HEK293T (cell line): ENCODE results near the gene TEKT5.

Experiments used
- BHLHE40 ChIP-seq: fragments of 450-650 bp; IDR thresholded peaks from 2 replicates; pipeline ENCODE4 v1.6.1; 2016; ENCODE audit warnings: mild to moderate bottlenecking, moderate library complexity, borderline replicate concordance
- FOXA1 ChIP-seq: fragments of 450-650 bp; IDR thresholded peaks from 2 replicates; pipeline ENCODE4 v1.6.1; 2016; ENCODE audit warnings: mild to moderate bottlenecking
- FOXK2 ChIP-seq: fragments of 450-650 bp; IDR thresholded peaks from 2 replicates; pipeline ENCODE4 v1.6.1; 2016; ENCODE audit warnings: mild to moderate bottlenecking
- HDGF ChIP-seq: fragments of 450-650 bp; IDR thresholded peaks from 2 replicates; pipeline ENCODE4 v1.6.1; 2017; ENCODE audit warnings: antibody characterized with exemption, borderline replicate concordance
- L3MBTL2 ChIP-seq: fragments of 450-650 bp; conservative IDR thresholded peaks from 2 replicates; pipeline ENCODE4 v1.6.1; 2016; ENCODE audit warnings: mild to moderate bottlenecking
- NFRKB ChIP-seq: fragments of 450-650 bp; IDR thresholded peaks from 2 replicates; pipeline ENCODE4 v1.6.1; 2016; ENCODE audit warnings: mild to moderate bottlenecking, moderate library complexity
- SUZ12 ChIP-seq: fragments of 450-650 bp; IDR thresholded peaks from 2 replicates; pipeline ENCODE4 v1.6.1; 2016; ENCODE audit warnings: mild to moderate bottlenecking
- TARDBP ChIP-seq: fragments of 450-650 bp; IDR thresholded peaks from 2 replicates; pipeline ENCODE4 v1.6.1; 2016
- ZNF384 ChIP-seq: fragments of 450-650 bp; IDR thresholded peaks from 2 replicates; pipeline ENCODE4 v1.6.1; 2016
- TF ChIP-seq, protein P1 (sequence below): fragments of 450-650 bp; IDR thresholded peaks from 2 replicates; pipeline ENCODE4 v1.6.1; 2016

- no peak for TF ChIP-seq TARDBP
- TF ChIP-seq NFRKB, result no peak
- TF ChIP-seq, protein P1, sequence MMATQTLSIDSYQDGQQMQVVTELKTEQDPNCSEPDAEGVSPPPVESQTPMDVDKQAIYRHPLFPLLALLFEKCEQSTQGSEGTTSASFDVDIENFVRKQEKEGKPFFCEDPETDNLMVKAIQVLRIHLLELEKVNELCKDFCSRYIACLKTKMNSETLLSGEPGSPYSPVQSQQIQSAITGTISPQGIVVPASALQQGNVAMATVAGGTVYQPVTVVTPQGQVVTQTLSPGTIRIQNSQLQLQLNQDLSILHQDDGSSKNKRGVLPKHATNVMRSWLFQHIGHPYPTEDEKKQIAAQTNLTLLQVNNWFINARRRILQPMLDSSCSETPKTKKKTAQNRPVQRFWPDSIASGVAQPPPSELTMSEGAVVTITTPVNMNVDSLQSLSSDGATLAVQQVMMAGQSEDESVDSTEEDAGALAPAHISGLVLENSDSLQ, result no peak
- TF ChIP-seq L3MBTL2, result no peak
- no peak for TF ChIP-seq BHLHE40
- no peak for TF ChIP-seq FOXK2
- no peak for TF ChIP-seq SUZ12
- no peak for TF ChIP-seq ZNF384
- TF ChIP-seq HDGF, result no peak
- no peak for TF ChIP-seq FOXA1
Measured at GRCh38 chr16:10688291-10688690, 6.4 kb downstream of the TEKT5 start.
